ENCODE results near the gene PTCD2. TPM values are rescaled to one million over a fixed set of nuclear protein-coding genes. Genes with fewer than 3 reads are reported as not detected.

The PTCD2 gene
- total RNA-seq, 1 experiment from 2014 or later = 13.0 TPM

DNA sequence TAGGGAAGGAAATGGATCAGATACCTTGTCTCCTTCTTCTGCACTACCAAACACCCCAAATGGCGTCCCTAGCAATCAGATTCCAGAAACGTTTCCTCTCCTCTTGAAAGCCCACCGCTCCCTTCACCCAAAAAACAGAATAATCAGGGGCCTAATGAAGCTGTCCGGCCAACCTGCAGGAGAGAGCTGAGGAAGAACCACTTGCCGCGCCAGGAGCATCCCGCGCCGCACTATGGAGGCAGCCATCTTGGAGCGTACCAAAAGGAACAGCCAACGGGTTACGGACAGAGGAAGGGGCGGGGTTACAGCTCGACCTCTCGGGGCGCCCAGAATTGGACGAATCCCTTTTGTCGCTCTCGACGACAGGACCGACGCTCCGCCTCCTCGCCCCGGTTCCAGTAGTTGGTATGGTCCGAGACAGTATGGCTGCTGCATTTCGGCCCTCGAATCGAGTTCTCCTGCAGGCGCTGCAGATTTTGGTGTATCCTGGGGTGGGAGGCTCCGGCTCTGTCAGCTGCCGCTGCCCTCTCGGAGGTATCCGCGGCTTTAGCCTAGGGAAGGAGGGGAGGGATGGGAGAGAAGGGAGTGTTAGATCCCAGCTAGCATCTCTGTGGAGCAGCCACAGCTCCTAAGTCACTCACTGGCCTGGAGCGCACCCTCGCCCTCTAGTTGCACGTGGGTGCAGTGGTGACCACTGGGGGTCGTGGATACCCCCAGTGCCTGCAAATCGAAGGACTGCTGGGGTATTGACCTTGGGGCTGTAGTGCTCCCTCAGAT is at the start of gene PTCD2, which contains the start of gene MRPS27 (continued):
- TF ChIP-seq ZNF423 (CRISPR knock-in tag; IDR thresholded peaks at IDR 0.05) = no peak
- TF ChIP-seq, protein P1, sequence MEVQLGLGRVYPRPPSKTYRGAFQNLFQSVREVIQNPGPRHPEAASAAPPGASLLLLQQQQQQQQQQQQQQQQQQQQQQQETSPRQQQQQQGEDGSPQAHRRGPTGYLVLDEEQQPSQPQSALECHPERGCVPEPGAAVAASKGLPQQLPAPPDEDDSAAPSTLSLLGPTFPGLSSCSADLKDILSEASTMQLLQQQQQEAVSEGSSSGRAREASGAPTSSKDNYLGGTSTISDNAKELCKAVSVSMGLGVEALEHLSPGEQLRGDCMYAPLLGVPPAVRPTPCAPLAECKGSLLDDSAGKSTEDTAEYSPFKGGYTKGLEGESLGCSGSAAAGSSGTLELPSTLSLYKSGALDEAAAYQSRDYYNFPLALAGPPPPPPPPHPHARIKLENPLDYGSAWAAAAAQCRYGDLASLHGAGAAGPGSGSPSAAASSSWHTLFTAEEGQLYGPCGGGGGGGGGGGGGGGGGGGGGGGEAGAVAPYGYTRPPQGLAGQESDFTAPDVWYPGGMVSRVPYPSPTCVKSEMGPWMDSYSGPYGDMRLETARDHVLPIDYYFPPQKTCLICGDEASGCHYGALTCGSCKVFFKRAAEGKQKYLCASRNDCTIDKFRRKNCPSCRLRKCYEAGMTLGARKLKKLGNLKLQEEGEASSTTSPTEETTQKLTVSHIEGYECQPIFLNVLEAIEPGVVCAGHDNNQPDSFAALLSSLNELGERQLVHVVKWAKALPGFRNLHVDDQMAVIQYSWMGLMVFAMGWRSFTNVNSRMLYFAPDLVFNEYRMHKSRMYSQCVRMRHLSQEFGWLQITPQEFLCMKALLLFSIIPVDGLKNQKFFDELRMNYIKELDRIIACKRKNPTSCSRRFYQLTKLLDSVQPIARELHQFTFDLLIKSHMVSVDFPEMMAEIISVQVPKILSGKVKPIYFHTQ (CRISPR knock-in tag; IDR thresholded peaks at IDR 0.05) = no peak; the same call in 1 of the 2 replicates
- no peak for TF ChIP-seq SOX15 (CRISPR knock-in tag; IDR thresholded peaks at IDR 0.05)
- TF ChIP-seq ATF2 (CRISPR knock-in tag; IDR thresholded peaks at IDR 0.05; ENCODE audit: borderline replicate concordance, low read depth) = no peak
- TF ChIP-seq CREM (CRISPR knock-in tag; IDR thresholded peaks at IDR 0.05) = peak; percentile 89
- no peak for TF ChIP-seq ZNF532 (CRISPR knock-in tag; IDR thresholded peaks at IDR 0.05; ENCODE audit: borderline replicate concordance)
- TF ChIP-seq, protein P2, sequence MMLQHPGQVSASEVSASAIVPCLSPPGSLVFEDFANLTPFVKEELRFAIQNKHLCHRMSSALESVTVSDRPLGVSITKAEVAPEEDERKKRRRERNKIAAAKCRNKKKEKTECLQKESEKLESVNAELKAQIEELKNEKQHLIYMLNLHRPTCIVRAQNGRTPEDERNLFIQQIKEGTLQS (CRISPR knock-in tag; conservative IDR thresholded peaks at IDR 0.05) = no peak
- TF ChIP-seq E2F1 (CRISPR knock-in tag; IDR thresholded peaks at IDR 0.05) = 0 out of 2 replicates have a peak, but pooled peaks have one; percentile 34
- TF ChIP-seq GABPB1 (CRISPR knock-in tag; IDR thresholded peaks at IDR 0.05) = peak; percentile 49
- no peak for TF ChIP-seq JAZF1 (CRISPR knock-in tag; IDR thresholded peaks at IDR 0.05)
- no peak for TF ChIP-seq TEAD4 (CRISPR knock-in tag; IDR thresholded peaks at IDR 0.05)
- TF ChIP-seq, protein P3, sequence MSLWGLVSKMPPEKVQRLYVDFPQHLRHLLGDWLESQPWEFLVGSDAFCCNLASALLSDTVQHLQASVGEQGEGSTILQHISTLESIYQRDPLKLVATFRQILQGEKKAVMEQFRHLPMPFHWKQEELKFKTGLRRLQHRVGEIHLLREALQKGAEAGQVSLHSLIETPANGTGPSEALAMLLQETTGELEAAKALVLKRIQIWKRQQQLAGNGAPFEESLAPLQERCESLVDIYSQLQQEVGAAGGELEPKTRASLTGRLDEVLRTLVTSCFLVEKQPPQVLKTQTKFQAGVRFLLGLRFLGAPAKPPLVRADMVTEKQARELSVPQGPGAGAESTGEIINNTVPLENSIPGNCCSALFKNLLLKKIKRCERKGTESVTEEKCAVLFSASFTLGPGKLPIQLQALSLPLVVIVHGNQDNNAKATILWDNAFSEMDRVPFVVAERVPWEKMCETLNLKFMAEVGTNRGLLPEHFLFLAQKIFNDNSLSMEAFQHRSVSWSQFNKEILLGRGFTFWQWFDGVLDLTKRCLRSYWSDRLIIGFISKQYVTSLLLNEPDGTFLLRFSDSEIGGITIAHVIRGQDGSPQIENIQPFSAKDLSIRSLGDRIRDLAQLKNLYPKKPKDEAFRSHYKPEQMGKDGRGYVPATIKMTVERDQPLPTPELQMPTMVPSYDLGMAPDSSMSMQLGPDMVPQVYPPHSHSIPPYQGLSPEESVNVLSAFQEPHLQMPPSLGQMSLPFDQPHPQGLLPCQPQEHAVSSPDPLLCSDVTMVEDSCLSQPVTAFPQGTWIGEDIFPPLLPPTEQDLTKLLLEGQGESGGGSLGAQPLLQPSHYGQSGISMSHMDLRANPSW (CRISPR knock-in tag; conservative IDR thresholded peaks at IDR 0.05; ENCODE audit: low read depth) = no peak
- no peak for TF ChIP-seq TP53 (CRISPR knock-in tag; IDR thresholded peaks at IDR 0.05)
- TF ChIP-seq MYBL2 (CRISPR knock-in tag; IDR thresholded peaks at IDR 0.05) = peak; percentile 84; the same call in 1 of the 2 replicates
- TF ChIP-seq MLX (CRISPR knock-in tag; IDR thresholded peaks at IDR 0.05) = no peak
- peak; percentile 85; the same call in 1 of the 2 replicates for TF ChIP-seq NFE2L1 (CRISPR knock-in tag; IDR thresholded peaks at IDR 0.05)
- no peak for TF ChIP-seq ZNF121 (CRISPR knock-in tag; IDR thresholded peaks at IDR 0.05)
- no peak for TF ChIP-seq ZNF232 (CRISPR knock-in tag; IDR thresholded peaks at IDR 0.05)
- no peak for TF ChIP-seq ZMAT4 (CRISPR knock-in tag; IDR thresholded peaks at IDR 0.05)
- no peak for TF ChIP-seq ESRRA (CRISPR knock-in tag; IDR thresholded peaks at IDR 0.05; ENCODE audit: borderline replicate concordance)
- no peak for TF ChIP-seq OVOL2 (CRISPR knock-in tag; IDR thresholded peaks at IDR 0.05; ENCODE audit: borderline replicate concordance)
- 0 out of 2 replicates have a peak, but pooled peaks have one; percentile 58 for TF ChIP-seq USF1 (CRISPR knock-in tag; IDR thresholded peaks at IDR 0.05)
- TF ChIP-seq, protein P4, sequence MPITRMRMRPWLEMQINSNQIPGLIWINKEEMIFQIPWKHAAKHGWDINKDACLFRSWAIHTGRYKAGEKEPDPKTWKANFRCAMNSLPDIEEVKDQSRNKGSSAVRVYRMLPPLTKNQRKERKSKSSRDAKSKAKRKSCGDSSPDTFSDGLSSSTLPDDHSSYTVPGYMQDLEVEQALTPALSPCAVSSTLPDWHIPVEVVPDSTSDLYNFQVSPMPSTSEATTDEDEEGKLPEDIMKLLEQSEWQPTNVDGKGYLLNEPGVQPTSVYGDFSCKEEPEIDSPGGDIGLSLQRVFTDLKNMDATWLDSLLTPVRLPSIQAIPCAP (CRISPR knock-in tag; IDR thresholded peaks at IDR 0.05) = no peak
